HG02852 (cell line): ENCODE measurements around the gene ADAMTS10.
A peak's percentile ranks its signal among the peaks of the same experiment; 100 is the strongest.
"Not testable (repeated sequence)": the region's sequence is repeated elsewhere in the genome, so short reads cannot be mapped to it uniquely, and the experiment has no call there.

Experiments
- ATAC-seq: cut with Tn5 transposase; IDR thresholded peaks from one replicate; pipeline ENCODE4 v1.9.1; 2021; ENCODE audit warnings: mild to moderate bottlenecking, moderate library complexity; ENCODE audit not compliant: unreplicated experiment

ADAMTS10 gene

GRCh38 chr19:8595651-8596050 is 14.9 kb downstream of the ADAMTS10 start:
- ATAC-seq, result no peak

- no peak for ATAC-seq
These were observed 16.6 kb downstream of the ADAMTS10 start for GRCh38 chr19:8593931-8594330.

- no peak for ATAC-seq
These were observed 18.1 kb downstream of the ADAMTS10 start for GRCh38 chr19:8592231-8593009.

DNA sequence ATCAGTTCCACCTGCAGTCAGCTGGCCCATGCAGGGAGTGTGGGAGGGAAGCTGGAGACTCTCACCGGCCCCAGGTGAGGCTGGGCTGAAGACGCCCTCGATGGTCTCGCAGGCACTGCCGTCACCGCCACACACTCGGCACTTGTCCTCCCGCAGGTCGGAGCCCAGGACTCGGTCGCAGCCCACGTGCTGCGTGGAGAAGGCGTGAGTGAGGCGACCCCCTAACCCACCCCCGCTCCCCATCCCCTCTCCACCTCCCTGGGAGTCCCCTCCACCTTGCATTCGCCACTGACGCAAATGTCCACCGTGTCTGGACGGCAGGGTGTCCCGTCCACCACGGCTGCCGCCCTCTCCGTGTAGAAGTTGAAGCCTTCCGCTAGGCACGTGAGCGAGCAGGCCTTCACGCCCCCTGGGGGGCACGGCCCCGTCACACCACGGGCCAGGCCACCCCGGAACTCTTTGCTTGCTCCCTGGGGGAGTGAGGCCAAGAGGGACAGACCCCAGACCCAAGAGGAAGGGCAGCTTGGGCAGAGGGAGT is 21.3 kb downstream of the ADAMTS10 start:
- no peak for ATAC-seq

- ATAC-seq, result no peak
These were observed 24.4 kb downstream of the ADAMTS10 start for GRCh38 chr19:8585894-8586750.

DNA sequence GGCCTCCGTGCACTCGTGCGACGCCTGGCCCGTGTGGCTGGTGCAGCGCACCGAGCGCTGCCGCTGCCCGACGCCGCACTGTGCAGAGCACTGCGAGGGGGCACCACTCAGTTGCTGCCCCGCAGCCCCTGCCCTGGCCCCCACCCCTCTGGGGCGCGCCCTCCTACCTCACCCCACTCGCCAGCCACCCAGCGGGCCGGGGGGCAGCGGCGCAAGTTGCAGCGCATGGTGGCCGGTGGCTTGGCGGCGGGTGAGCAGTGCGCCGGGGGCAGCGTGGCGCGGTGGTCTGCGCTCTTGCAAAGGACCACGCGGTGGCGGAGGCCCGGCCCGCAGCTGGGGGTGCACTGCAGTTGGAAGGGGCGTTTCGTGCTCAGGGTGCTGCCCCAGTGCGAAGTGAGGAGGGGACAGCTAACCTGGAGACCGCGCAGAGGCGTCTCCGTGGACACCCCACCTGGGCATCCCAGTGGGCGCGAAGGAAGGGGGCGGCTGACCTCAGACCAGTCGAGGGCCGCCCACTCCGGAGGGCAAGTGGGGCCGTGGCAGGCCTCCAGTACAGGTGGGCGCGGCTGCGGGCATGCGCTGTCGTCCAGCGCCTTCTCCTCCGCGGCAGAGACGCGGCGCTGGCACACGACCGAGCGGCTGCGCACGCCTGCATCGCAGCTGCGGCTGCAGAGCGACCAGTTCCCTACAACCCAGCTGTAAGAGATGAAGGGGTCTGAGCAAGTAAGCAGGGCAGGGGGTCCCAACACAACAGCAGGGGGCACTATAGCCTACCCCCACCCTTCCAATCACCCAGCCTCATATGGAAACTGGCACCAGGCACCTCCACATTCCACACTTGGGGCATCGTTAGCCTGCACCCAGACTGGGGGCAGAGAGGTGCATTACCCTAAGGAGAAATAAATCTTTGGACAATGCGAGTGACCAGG is 25.3 kb downstream of the ADAMTS10 start:
- ATAC-seq, result no peak

DNA sequence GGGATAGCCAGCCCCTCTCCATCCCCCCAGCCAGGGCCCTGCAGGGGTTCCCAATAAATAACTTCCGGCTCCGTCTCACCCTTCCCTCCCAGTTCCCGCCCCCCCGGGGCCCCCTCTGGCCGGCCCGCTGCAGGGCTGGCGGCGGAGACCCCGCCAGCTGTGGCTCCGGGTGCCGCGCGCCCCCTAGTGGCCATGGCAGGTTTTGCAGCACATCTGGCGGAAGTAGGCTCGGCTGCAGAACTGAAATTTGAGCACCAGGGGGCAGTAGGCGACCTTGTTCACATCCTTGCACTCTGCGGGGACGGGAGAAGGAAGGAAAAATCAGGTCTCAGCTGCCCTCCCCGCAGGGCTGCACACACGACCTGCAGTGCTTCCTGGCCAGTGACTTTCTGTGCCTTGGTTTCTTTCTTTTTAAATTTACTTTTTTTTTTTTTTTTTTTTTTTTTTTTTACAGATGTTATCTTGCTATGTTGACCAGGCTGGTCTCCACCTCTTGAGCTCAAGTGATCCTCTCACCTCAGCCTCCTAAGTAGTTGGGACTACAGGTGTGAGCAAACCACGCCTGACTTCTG is 29.7 kb downstream of the ADAMTS10 start:
- ATAC-seq, result no peak

GRCh38 chr19:8578642-8579265 is 31.8 kb downstream of the ADAMTS10 start:
- ATAC-seq, result no peak

DNA sequence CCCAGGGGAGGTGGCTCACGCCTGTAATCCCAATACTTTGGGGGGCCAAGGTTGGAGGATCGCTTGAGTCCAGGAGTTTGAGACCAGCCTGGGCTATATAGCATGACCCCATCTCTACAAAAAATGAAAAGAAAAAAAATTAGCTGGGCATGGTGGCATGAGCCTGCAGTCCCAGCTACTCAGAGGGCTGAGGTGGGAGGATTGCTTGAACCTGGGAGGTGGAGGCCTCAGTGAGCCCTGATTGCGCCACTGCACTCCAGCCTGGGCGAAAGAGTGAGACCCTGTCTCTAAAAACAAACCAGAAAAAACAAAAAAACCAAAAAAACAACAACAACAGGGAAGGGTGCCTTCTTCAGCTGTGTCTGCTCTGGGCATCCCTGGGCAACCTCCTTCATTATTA is 32.8 kb downstream of the ADAMTS10 start:
- ATAC-seq, result no peak

DNA sequence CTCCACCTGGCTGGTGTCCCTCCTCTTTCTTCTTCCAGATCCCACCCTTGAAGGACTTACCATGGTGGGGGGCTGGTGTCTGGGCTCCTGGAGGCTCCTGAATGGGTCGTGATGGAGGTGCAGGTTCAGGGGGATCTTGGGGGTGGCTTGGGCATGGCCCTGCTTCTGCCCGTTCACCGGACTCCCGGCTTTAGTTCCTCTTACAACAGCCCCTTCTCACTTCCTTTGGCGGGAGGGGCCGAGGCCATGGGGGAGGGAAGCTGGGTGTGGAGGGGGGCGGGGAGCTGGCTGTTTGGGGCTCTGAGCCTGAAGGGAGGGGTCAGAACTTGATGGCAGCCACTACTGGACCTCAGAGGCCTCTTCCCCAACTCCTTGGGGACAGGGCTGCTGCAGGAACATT is 33.3 kb downstream of the ADAMTS10 start, which contains the start of gene MYO1F:
Gene MYO1F, minus strand, starts transcription at position 196 of the 400 bp plus-strand sequence. Its CDS starts 133 bp downstream, at position 63.
- no peak for ATAC-seq

GRCh38 chr19:8576273-8576993 is 34.1 kb downstream of the ADAMTS10 start:
- no peak for ATAC-seq

DNA sequence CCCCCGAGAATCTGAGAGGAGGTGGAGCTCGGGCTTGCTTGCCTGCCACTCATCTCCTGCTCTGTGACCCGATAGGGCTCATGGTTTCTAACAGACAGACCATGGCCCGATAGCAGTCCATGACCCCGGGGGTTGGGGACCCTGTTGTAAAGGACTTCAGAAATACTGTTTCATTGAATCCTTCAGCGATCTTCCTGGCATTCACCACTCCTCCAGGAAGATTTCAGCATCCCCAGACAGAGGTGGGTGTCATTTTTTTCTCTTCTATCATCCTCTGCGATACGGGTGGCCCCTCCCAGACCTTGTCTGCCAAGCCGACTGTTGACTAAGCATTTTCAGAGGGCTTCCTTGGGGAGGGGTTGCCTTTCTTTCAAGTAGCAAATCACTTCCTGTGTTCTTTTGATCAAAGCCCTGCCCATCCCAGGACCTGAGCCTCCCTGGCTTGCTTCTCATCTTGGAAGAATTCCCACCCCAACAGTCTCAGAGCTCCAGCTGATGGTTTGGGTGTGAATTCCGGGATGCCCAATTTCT is 35.0 kb downstream of the ADAMTS10 start:
- no peak for ATAC-seq

DNA sequence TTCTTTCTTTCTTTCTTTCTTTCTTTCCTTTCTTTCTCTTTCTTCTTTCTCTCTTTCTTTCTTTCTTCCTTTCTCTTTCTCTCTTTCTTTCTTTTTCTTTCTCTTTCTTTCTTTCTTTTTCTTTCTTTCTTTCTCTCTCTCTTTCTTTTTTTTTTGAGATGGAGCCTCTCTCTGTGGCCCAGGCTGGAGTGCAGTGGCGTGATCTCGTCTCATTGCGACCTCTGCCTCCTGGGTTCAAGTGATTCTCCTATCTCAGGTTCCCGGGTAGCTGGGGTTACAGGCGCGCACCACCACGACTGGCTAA is 35.9 kb downstream of the ADAMTS10 start:
- ATAC-seq, result not testable (repeated sequence)

GRCh38 chr19:8573316-8573715 is 37.2 kb downstream of the ADAMTS10 start:
- ATAC-seq, result no peak

DNA sequence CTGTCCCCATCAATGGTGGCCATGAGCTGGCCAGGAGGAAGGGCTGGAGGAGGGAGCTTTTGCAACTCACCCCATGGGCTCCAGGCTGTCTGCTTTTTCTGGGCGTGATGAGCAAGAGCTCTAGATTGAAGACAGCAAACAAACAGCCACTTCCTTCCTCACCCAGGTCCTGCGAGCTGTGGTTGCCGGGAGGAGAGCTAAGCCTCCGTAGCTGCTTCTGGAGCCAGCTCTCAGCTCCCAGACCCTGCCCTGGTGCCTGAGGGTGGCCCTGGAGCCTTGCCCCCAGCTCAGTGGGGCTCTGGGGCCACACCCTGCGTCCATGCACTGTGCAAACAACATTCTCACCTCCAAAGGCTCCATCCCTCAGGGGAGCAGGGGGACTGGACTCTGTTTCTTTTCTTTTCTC is 39.5 kb downstream of the ADAMTS10 start:
- no peak for ATAC-seq

GRCh38 chr19:8569066-8569771 is 41.3 kb downstream of the ADAMTS10 start:
- ATAC-seq, result peak; percentile 74

DNA sequence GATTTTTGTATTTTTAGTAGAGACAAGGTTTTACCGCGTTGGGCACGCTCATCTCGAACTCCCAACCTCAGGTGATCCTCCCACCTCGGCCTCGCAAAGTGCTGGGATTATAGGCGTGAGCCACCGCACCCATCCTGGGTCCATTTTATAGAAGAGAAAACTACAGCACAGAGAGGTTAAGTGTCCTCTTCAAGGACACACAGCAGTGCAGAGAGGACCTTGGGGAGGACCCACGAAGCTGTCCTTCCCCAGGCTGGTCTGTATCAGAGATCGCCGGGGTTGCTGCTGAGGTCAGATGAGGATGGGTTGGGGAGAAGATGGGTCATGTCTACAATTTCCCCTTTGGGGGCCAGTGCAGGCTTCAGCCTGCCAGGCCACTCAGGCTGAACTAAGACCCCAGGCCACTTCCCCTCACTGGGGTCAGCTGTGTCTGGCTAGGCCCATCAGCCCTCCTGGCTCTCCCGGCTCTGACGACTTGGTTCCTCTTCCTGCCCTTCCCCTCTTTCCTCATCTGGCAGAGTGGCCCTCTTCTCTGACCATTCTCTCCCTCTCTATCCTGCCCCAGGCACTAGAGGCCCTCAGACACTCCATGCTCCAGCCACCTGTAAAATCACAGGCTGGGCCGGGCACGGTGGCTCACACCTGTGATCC is 42.9 kb downstream of the ADAMTS10 start:
- no peak for ATAC-seq

GRCh38 chr19:8566855-8567254 is 43.7 kb downstream of the ADAMTS10 start:
- ATAC-seq, result no peak
